CD4-positive, alpha-beta memory T cell (primary cell): Measurements from ENCODE around the gene ERO1B. TPM values are rescaled to one million over a fixed set of nuclear protein-coding genes. Genes with fewer than 3 reads are reported as not detected.

ENCODE experiments used
- CTCF ChIA-PET: fragments of 350-600 bp; sonication (Branson Sonifier 250); formaldehyde crosslinking; loops from one replicate; lab custom pipeline; 2021; ENCODE audit warnings: inconsistent platforms; ENCODE audit not compliant: partially characterized antibody; lab: Charles Lee
- POLR2A ChIA-PET: fragments of 350-600 bp; sonication (Branson Sonifier 250); formaldehyde crosslinking; loops from one replicate; lab custom pipeline; 2021; ENCODE audit not compliant: partially characterized antibody; lab: Charles Lee
- DNase-seq, 5 donors: peaks; one replicate each; pipeline versions ENCODE4 v3.0.0 to v3.0.0-alpha.2; 2020 to 2022; ENCODE audit warnings: mixed read lengths in 1 of 5
- H3K27ac ChIP-seq: one replicate; pipeline ENCODE4 v1.7.0; 2013; ENCODE audit warnings: low read depth, low read length
- H3K27me3 ChIP-seq: 2 replicates; pipeline ENCODE4 v1.7.0; 2013; ENCODE audit warnings: mild to moderate bottlenecking, low read length, moderate library complexity; ENCODE audit not compliant: insufficient read depth
- H3K36me3 ChIP-seq: 2 replicates; pipeline ENCODE4 v1.7.0; 2013; ENCODE audit warnings: mild to moderate bottlenecking, low read length, moderate library complexity; ENCODE audit not compliant: insufficient read depth
- H3K4me1 ChIP-seq: 2 replicates; pipeline ENCODE4 v1.7.0; 2013; ENCODE audit warnings: mild to moderate bottlenecking, low read length, moderate library complexity; ENCODE audit not compliant: insufficient read depth
- H3K4me3 ChIP-seq, 2 donors: one replicate each; pipeline ENCODE4 v1.7.0; 2013; ENCODE audit warnings: low read length in 2 of 2, mild to moderate bottlenecking in 1 of 2
- H3K9me3 ChIP-seq, 2 donors: one replicate each; pipeline ENCODE4 v1.7.0; 2013; ENCODE audit warnings: low read length in 2 of 2, control low read depth in 1 of 2; ENCODE audit not compliant: control insufficient read depth in 1 of 2
- H3K27ac Mint-ChIP-seq, 7 donors: one replicate each; pipeline ENCODE4 v1.8.0; 2020 to 2021; ENCODE audit warnings: mixed read lengths in 7 of 7, mild to moderate bottlenecking in 6 of 7, inconsistent platforms in 3 of 7, moderate library complexity in 3 of 7
- H3K27me3 Mint-ChIP-seq, 2 donors: one replicate each; pipeline ENCODE4 v1.8.0; 2020 to 2021; ENCODE audit warnings: mixed read lengths in 2 of 2
- H3K36me3 Mint-ChIP-seq, 2 donors: one replicate each; pipeline ENCODE4 v1.8.0; 2020 to 2021; ENCODE audit warnings: mixed read lengths in 2 of 2, inconsistent platforms in 1 of 2, mild to moderate bottlenecking in 1 of 2
- H3K4me1 Mint-ChIP-seq, 4 donors: one replicate each; pipeline ENCODE4 v1.8.0; 2020 to 2021; ENCODE audit warnings: mixed read lengths in 4 of 4, mild to moderate bottlenecking in 1 of 4
- H3K4me3 Mint-ChIP-seq, 8 donors: one replicate each; pipeline ENCODE4 v1.8.0; 2020 to 2021; ENCODE audit warnings: mixed read lengths in 8 of 8, mild to moderate bottlenecking in 7 of 8, moderate library complexity in 6 of 8, inconsistent platforms in 3 of 8
- H3K9me3 Mint-ChIP-seq, 8 donors: one replicate each; pipeline ENCODE4 v1.8.0; 2020 to 2021; ENCODE audit warnings: mixed read lengths in 8 of 8, mild to moderate bottlenecking in 5 of 8, inconsistent platforms in 3 of 8, moderate library complexity in 1 of 8
- intact Hi-C: fragments of 100-400 bp; cut with micrococcal nuclease; formaldehyde crosslinking; loops from one replicate; pipeline ENCODE4 v1.15.1; 2023
- polyA plus RNA-seq, 2 donors: library from polyadenylated mRNA; unstranded; fragments of 300-500 nt; fragmentation: Illumina TruSeq; gene quantifications; one replicate each; pipeline ENCODE4 v1.2.3, GENCODE V29; 2021
- total RNA-seq, 2 experiments: library from RNA; stranded (reverse); gene quantifications; one replicate each; pipeline ENCODE4 v1.2.3, GENCODE V29; 2021

Gene ERO1B
- total and polyA plus RNA-seq, 4 experiments from 2014 or later = 2.4 to 24.5 (median 13.4) TPM

DNA sequence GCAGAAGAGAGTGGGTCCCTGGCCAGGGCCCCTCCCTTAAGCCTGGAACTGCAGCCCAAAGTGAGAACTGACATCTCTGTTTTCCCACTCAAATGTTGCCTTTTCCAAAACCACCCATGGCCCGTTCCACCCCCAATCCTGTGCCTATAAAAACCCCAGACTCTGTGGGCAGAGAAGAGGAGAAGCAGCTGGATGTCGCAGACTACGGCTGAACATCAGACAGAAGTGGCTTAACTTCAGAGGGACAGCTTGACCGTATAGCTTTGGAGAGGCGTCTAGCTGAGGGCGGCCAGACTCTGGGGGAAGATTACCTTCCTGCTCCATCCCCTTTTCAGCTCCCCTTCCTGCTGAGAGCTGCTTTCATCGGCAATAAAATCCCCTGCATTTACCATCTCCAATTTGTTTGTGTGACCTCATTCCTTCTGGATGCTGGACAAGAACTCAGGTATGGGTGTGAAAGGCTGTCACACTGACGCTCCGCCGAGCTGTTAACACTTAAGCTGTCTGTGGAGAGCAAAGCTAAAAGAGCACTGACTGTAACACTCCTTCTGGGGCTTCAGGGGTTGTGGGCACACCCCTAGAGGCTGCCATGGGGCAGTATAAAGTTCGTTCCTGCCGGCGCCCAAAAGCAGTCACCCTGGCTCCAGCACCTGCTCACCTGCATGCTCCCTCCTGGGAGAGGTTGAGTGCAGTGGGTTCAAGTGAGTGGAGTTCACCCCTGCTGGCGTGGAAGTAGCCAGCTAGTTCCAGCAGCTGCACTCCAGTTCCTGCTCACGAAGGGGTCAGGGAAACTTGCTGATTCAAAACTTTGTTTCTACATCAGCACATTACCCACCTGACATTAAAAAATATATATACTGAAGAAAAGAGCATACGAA is 19.6 kb upstream of the ERO1B start:
- Histone ChIP-seq H3K9me3 (no peaks in the 10 kb centered on the region), H3K4me1 (no peaks in the 10 kb centered on the region), H3K27ac (no peak overlapping the region), H3K36me3 (no peaks in the 10 kb centered on the region), H3K27me3 (no peaks in the 10 kb centered on the region), H3K4me3 (no peak overlapping the region)
- no peak for DNase-seq
- ChIA-PET POLR2A (no interaction called here), CTCF (no interaction called here)
- no peaks in the 10 kb centered on the region for H3K36me3 Mint-ChIP-seq
- H3K4me3 Mint-ChIP-seq = no peak overlapping the region
- H3K9me3 Mint-ChIP-seq = no peaks in the 10 kb centered on the region
- no peaks in the 10 kb centered on the region for H3K4me1 Mint-ChIP-seq
- no peak overlapping the region for H3K27ac Mint-ChIP-seq
- peaks cover 2 to 4% of the 10 kb centered on the region in 2 donors for H3K27me3 Mint-ChIP-seq
- intact Hi-C loops = no loop called here

DNA sequence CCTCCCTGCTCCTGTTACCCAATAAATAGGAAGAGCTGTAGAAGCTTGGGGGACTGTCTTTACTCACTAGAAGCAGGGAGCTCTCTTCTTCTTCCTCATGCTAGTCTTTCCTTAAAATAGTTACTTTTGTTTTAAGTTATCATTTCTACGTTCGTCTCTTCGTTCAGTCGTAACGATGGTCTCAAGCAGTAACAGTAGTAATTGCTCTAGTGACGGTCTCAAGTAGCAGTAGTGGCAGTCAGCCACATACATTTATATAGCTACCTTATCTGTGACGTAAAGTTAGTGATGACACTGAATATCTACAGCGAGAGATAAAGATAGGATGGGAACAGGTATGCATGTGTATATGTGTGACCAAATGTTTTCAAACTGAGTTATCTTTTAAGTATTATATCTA is 15.4 kb upstream of the ERO1B start:
- Mint-ChIP-seq H3K27me3 (peaks cover 5 to 8% of the 10 kb centered on the region in 2 donors), H3K4me3 (no peak overlapping the region), H3K4me1 (no peaks in the 10 kb centered on the region), H3K36me3 (no peaks in the 10 kb centered on the region), H3K27ac (no peak overlapping the region), H3K9me3 (no peaks in the 10 kb centered on the region)
- no peaks in the 10 kb centered on the region for H3K9me3 ChIP-seq
- no peak overlapping the region for H3K4me3 ChIP-seq
- no peak for DNase-seq
- no peaks in the 10 kb centered on the region for H3K4me1 ChIP-seq
- intact Hi-C loops = no loop called here
- H3K27ac ChIP-seq = no peak overlapping the region
- CTCF ChIA-PET = no interaction called here
- POLR2A ChIA-PET = no interaction called here
- H3K27me3 ChIP-seq = no peaks in the 10 kb centered on the region
- H3K36me3 ChIP-seq = no peaks in the 10 kb centered on the region

DNA sequence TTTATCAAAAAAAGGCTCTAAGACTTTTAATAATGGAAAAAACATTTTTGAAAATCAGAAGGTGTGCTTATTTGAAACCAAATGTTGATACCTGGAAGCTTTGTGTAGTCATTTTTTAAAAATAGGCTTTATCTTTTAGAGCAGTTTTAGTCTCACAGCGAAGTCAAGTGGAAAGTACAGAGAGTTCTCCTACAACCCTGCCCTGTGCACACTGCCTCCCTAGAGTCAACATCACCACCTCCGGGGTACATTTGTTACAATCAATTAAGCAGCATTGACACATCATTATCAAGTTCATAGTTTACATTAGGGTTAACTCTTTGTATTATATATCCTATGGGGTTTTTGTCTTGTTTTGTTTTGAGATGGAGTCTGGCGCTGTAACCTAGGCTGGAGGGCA is 10.7 kb upstream of the ERO1B start:
- intact Hi-C loops = no loop called here

DNA sequence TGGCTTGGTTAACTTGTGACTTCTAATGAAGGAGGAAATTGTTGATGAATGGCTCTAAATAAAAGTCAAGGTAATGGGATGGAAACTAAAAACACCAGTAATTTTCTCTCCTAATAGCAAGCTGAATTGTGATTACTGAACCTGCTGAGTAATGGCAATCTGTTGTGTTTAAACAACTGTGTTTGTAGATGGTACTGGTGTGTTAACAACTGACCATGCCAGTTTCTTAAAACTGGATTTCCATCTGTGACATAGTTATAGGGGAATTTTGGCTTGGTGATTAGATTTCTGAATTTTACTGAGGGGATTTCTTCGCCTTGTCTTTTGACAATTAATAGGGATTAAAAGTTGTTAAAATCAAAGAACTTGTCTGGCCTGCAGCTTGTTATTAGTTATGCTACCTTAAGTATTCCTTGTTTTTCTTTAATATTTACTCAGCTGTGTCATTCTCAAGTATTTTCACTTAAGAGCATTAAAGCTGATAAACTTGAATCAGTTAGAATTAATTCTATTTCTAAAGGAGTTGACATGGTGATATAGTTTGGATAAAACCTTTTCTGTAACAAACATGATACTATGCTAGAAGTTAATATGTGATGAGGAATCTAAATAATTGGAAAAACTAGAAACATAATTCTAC is 7.9 kb upstream of the ERO1B start:
- Mint-ChIP-seq H3K27me3 (peaks cover 4 to 6% of the 10 kb centered on the region in 2 donors), H3K4me3 (no peak overlapping the region)

More for the DNA sequence above, 10.7 kb upstream of the ERO1B start:
- ChIA-PET CTCF (no interaction called here), POLR2A (no interaction called here)
- H3K27ac ChIP-seq = no peak overlapping the region
- Mint-ChIP-seq H3K4me1 (no peaks in the 10 kb centered on the region), H3K27ac (no peak overlapping the region), H3K4me3 (no peak overlapping the region), H3K27me3 (peaks cover 8% of the 10 kb centered on the region in 2 donors), H3K36me3 (no peaks in the 10 kb centered on the region), H3K9me3 (no peaks in the 10 kb centered on the region)
- no peaks in the 10 kb centered on the region for H3K27me3 ChIP-seq
- H3K4me3 ChIP-seq = no peak overlapping the region
- no peaks in the 10 kb centered on the region for H3K36me3 ChIP-seq
- H3K9me3 ChIP-seq = no peaks in the 10 kb centered on the region
- no peak for DNase-seq
- no peaks in the 10 kb centered on the region for H3K4me1 ChIP-seq

DNA sequence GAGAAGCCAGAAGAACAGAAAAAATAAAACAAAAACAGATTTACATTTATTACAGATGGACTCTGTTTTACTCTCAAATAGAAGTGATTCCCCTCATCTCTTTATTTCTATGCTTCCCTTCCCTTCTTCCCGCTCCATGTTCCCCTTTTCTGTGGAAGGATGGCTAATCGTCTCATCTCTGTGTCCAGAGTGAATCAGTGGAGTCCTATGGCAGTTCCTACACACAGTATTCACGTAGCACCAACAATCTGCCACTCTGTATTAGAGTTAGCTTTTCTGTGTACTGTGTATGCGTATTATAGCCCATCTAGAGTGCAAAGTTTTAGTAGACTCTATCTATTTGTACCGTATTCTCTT is 6.8 kb upstream of the ERO1B start:
- no peaks in the 10 kb centered on the region for H3K36me3 Mint-ChIP-seq
- no peak overlapping the region for H3K4me3 Mint-ChIP-seq
- peaks cover 2 to 6% of the 10 kb centered on the region in 2 donors for H3K27me3 Mint-ChIP-seq
- H3K27ac ChIP-seq = no peak overlapping the region
- no peak overlapping the region for H3K27ac Mint-ChIP-seq
- H3K4me3 ChIP-seq = no peak overlapping the region
- H3K27me3 ChIP-seq = no peaks in the 10 kb centered on the region
- no peaks in the 10 kb centered on the region for H3K9me3 ChIP-seq
- no peaks in the 10 kb centered on the region for H3K36me3 ChIP-seq
- H3K4me1 Mint-ChIP-seq = peaks cover 11 to 29% (median 16%) of the 10 kb centered on the region in 4 donors
- intact Hi-C loops = no loop called here
- ChIA-PET POLR2A (no interaction called here), CTCF (no interaction called here)
- DNase-seq = no peak
- H3K4me1 ChIP-seq = peaks cover 17% of the 10 kb centered on the region
- no peaks in the 10 kb centered on the region for H3K9me3 Mint-ChIP-seq

More for the DNA sequence above, 7.9 kb upstream of the ERO1B start:
- Histone ChIP-seq H3K27me3 (no peaks in the 10 kb centered on the region), H3K4me3 (no peak overlapping the region), H3K4me1 (peaks cover 7% of the 10 kb centered on the region), H3K9me3 (no peaks in the 10 kb centered on the region), H3K36me3 (no peaks in the 10 kb centered on the region), H3K27ac (no peak overlapping the region)
- ChIA-PET CTCF (interaction anchor here (1.2 kb wide), 1 partner anchor 14 kb away, joined by 5 read pairs; no protein-coding TSS in a partner anchor), POLR2A (no interaction called here)
- H3K9me3 Mint-ChIP-seq = no peaks in the 10 kb centered on the region
- peaks cover 2 to 19% (median 6%) of the 10 kb centered on the region in 4 donors for H3K4me1 Mint-ChIP-seq
- no peaks in the 10 kb centered on the region for H3K36me3 Mint-ChIP-seq
- no peak for DNase-seq
- H3K27ac Mint-ChIP-seq = no peak overlapping the region
- intact Hi-C loops = no loop called here

DNA sequence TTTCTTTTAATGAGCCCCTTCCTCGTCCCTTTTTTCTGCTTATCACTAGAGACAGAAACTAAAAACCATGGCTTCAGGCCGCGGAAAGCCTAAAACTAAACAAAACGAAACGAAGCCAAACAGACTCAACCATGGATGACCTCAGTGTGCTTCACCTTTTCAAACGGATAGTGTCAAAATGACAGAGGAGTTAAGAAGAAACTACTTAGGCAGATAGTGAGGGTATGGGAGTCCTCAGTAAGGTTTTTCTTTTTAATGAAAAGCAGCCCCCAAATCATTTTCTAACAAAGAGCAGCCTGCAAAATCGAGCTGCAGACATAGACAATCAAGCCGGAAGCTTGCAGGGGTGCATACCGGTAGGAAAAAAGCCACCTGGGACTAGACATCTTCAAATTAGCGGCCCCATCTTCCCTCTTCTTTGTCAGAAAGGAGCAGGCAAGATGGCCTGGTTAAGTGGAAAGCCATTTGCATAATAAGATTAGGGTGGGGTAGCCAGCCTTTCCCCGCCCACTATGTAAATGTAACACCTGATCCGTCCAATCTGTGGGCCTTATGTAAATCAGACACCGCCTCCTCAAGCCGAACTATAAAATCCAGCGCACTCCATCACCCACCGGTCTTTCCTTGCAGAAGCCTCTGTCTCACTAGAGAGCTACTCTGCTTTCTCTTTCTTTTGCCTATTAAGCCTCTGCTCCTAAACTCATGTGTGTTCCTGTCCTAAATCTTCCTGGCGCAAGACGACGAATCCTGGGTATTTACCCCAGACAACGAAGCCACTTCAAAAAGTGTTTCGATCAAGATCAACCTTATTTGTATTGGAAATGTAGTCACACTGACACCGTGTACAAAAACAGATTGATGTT is 6.2 kb upstream of the ERO1B start:
- no peaks in the 10 kb centered on the region for H3K36me3 ChIP-seq
- H3K36me3 Mint-ChIP-seq = no peaks in the 10 kb centered on the region
- H3K9me3 ChIP-seq = no peaks in the 10 kb centered on the region
- H3K27me3 Mint-ChIP-seq = peaks cover 0 to 6% of the 10 kb centered on the region in 2 donors
- intact Hi-C loops = no loop called here
- no peaks in the 10 kb centered on the region for H3K27me3 ChIP-seq
- H3K27ac ChIP-seq = no peak overlapping the region
- H3K9me3 Mint-ChIP-seq = no peaks in the 10 kb centered on the region
- DNase-seq = no peak
- ChIA-PET POLR2A (no interaction called here), CTCF (no interaction called here)
- no peak overlapping the region for H3K4me3 ChIP-seq
- H3K27ac Mint-ChIP-seq = no peak overlapping the region
- H3K4me1 ChIP-seq = peaks cover 17% of the 10 kb centered on the region
- H3K4me3 Mint-ChIP-seq = no peak overlapping the region
- H3K4me1 Mint-ChIP-seq = peaks cover 12 to 35% (median 19%) of the 10 kb centered on the region in 4 donors

DNA sequence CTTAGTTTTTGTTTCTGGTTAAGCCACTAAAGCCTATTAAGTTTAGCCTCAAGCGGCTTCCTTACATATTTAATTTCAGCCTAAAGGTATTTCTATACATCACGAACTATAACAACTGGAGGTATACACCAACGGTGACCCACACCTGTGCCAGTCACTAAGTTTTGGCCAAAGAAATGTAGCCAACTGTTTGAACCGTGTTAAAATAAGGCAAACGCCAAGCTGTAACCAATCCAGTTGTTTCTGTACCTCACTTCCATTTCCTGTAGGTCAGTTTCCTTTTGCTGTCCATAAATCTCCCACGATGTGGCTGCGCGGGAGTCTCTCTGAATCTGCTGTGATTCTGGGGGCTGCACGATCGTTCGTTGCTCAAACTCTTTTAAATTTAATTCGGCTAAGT is 5.6 kb upstream of the ERO1B start:
- no peaks in the 10 kb centered on the region for H3K36me3 ChIP-seq
- CTCF ChIA-PET = interaction anchor here (1.1 kb wide), 1 partner anchor 151 kb away, joined by 3 read pairs; no protein-coding TSS in a partner anchor
- POLR2A ChIA-PET = no interaction called here
- no peak overlapping the region for H3K27ac ChIP-seq
- Mint-ChIP-seq H3K27ac (no peak overlapping the region), H3K4me3 (no peak overlapping the region), H3K9me3 (no peaks in the 10 kb centered on the region), H3K27me3 (peaks cover 0 to 6% of the 10 kb centered on the region in 2 donors), H3K4me1 (peaks cover 18 to 41% (median 25%) of the 10 kb centered on the region in 4 donors), H3K36me3 (no peaks in the 10 kb centered on the region)
- DNase-seq = no peak
- intact Hi-C loops = no loop called here
- H3K9me3 ChIP-seq = no peaks in the 10 kb centered on the region
- no peak overlapping the region for H3K4me3 ChIP-seq
- peaks cover 22% of the 10 kb centered on the region for H3K4me1 ChIP-seq
- no peaks in the 10 kb centered on the region for H3K27me3 ChIP-seq
